NCI-H1092 (cell line): ENCODE results near the gene PRDX2.
"Not testable (repeated sequence)": the region's sequence is repeated elsewhere in the genome, so short reads cannot be mapped to it uniquely, and the experiment has no call there.

ENCODE experiments used
- DNase-seq: peaks from one replicate; lab custom pipeline; 2025; lab: John Stamatoyannopoulos, UW

Gene PRDX2

GRCh38 chr19:12801466-12802266 is at the start of gene PRDX2, which contains the start of gene THSD8:
TSS of gene PRDX2 (minus strand) at chr19:12801800. CDS start at chr19:12801261, 539 bp downstream.
TSS of gene THSD8 (plus strand) at chr19:12802069. CDS start at chr19:12802072, 3 bp downstream.
- DNase-seq: peak; percentile 82

- DNase-seq: peak; percentile 57
These were observed 45.8 kb upstream of the PRDX2 start for GRCh38 chr19:12847159-12848139.

GRCh38 chr19:12846613-12847012 is 45.0 kb upstream of the PRDX2 start:
- not testable (repeated sequence) for DNase-seq

- DNase-seq: no peak
These were observed 42.6 kb upstream of the PRDX2 start for GRCh38 chr19:12843999-12844732.

- no peak for DNase-seq
These were observed 41.7 kb upstream of the PRDX2 start for GRCh38 chr19:12843328-12843727.

GRCh38 chr19:12842511-12842910 is 40.9 kb upstream of the PRDX2 start:
- DNase-seq: no peak

- no peak for DNase-seq
These were observed 39.5 kb upstream of the PRDX2 start for GRCh38 chr19:12841094-12841493.

- no peak for DNase-seq
These were observed 38.8 kb upstream of the PRDX2 start for GRCh38 chr19:12840091-12841079.

GRCh38 chr19:12838886-12839756 is 37.5 kb upstream of the PRDX2 start:
- no peak for DNase-seq

- peak; percentile 68 for DNase-seq
These were observed 36.7 kb upstream of the PRDX2 start, which contains the start of gene MAST1 for GRCh38 chr19:12838182-12838885. TSS of gene MAST1 (plus strand) at chr19:12838515. CDS start at chr19:12838573, 58 bp downstream.

- no peak for DNase-seq
These were observed 35.6 kb upstream of the PRDX2 start for GRCh38 chr19:12837225-12837624.

- no peak for DNase-seq
These were observed 34.9 kb upstream of the PRDX2 start for GRCh38 chr19:12836529-12836863.

- peak; percentile 62 for DNase-seq
These were observed 33.6 kb upstream of the PRDX2 start for GRCh38 chr19:12834976-12835757.

- DNase-seq: no peak
These were observed 33.0 kb upstream of the PRDX2 start, which contains the start of gene RTBDN for GRCh38 chr19:12834566-12834943. TSS of gene RTBDN (minus strand) at chr19:12834579. CDS start at chr19:12829979, 4,600 bp downstream.

GRCh38 chr19:12833738-12834565 is 32.4 kb upstream of the PRDX2 start:
- peak; percentile 53 for DNase-seq

- DNase-seq: no peak
These were observed 31.8 kb upstream of the PRDX2 start for GRCh38 chr19:12833418-12833737.

- DNase-seq: peak; percentile 76
These were observed 26.9 kb upstream of the PRDX2 start for GRCh38 chr19:12828494-12828893.
